IPS DF 6.9 (cell line): ENCODE data around the gene CUTA.
"Not testable (repeated sequence)": the region's sequence is repeated elsewhere in the genome, so short reads cannot be mapped to it uniquely, and the experiment has no call there.

Experiments
- DNase-seq: peaks from one replicate; pipeline ENCODE4 v3.0.0-alpha.2; 2013; ENCODE audit warnings: low read depth, low spot score
- H3K27ac ChIP-seq: one replicate; pipeline ENCODE4 v1.5.1; 2013; ENCODE audit warnings: low read length, control low read depth
- H3K27me3 ChIP-seq: 2 replicates; pipeline ENCODE4 v1.6.1; 2013; ENCODE audit warnings: mild to moderate bottlenecking, low read length; ENCODE audit not compliant: control insufficient read depth, insufficient read depth
- H3K36me3 ChIP-seq: 2 replicates; pipeline ENCODE4 v1.6.1; 2013; ENCODE audit warnings: low read length; ENCODE audit not compliant: control insufficient read depth, insufficient read depth
- H3K4me1 ChIP-seq: 2 replicates; pipeline ENCODE4 v1.6.1; 2013; ENCODE audit warnings: low read length; ENCODE audit not compliant: control insufficient read depth, insufficient read depth
- H3K4me3 ChIP-seq: 2 replicates; pipeline ENCODE4 v1.5.1; 2013; ENCODE audit warnings: mild to moderate bottlenecking, low read length
- H3K9me3 ChIP-seq: 2 replicates; pipeline ENCODE4 v1.6.1; 2013; ENCODE audit warnings: low read length, inconsistent platforms; ENCODE audit not compliant: control insufficient read depth, insufficient read depth
- WGBS: extraction: QIAGEN DNeasy Blood & Tissue Kit; methylation state at CpG from one replicate; pipeline ENCODE4 v1.1.7; 2013; ENCODE audit warnings: mixed read lengths, missing lambda C conversion rate; ENCODE audit not compliant: insufficient read length, insufficient coverage; 5-methylcytosine and 5-hydroxymethylcytosine counted together

The CUTA gene

DNA sequence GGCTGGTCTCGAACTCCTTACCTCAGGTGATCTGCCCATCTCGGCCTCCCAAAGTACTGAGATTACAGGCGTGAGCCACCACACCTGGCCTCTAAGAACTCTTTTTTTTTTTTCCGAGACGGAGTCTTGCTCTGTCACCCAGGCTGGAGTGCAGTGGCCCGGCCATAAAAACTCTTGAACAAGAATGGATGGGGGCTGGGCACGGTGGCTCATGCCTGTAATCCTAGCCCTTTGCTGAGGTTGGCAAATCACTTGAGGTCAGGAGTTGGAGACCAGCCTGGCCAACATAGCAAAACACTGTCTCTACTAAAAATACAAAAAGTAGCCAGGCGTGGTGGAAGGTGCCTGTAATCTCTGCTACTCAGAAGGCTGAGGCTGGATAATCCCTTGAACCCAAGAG lies 46.0 kb downstream of the CUTA start:
- H3K36me3 ChIP-seq, DNase-seq, H3K9me3 ChIP-seq, H3K27me3 ChIP-seq, H3K4me1 ChIP-seq, H3K27ac ChIP-seq, H3K4me3 ChIP-seq: not testable (repeated sequence)
- no CpG with 5 or more reads among the region's 8 CpGs for WGBS

DNA sequence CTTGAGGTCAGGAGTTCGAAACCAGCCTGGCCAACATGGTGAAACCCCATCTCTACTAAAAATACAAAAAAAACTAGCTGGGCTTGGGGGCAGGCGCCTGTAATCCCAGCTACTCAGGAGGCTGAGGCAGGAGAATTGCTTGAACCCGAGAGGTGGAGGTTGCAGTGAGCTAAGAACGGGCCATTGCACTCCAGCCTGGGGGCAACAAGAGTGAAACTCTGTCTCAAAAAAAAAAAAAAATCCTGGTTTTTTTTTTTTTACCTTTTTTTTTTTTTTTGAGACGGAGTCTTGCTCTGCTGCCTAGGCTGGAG lies 50.2 kb downstream of the CUTA start:
- not testable (repeated sequence) for H3K9me3 ChIP-seq, DNase-seq, H3K4me3 ChIP-seq, H3K36me3 ChIP-seq, H3K27me3 ChIP-seq, H3K27ac ChIP-seq, H3K4me1 ChIP-seq
- no CpG with 5 or more reads among the region's 5 CpGs for WGBS

DNA sequence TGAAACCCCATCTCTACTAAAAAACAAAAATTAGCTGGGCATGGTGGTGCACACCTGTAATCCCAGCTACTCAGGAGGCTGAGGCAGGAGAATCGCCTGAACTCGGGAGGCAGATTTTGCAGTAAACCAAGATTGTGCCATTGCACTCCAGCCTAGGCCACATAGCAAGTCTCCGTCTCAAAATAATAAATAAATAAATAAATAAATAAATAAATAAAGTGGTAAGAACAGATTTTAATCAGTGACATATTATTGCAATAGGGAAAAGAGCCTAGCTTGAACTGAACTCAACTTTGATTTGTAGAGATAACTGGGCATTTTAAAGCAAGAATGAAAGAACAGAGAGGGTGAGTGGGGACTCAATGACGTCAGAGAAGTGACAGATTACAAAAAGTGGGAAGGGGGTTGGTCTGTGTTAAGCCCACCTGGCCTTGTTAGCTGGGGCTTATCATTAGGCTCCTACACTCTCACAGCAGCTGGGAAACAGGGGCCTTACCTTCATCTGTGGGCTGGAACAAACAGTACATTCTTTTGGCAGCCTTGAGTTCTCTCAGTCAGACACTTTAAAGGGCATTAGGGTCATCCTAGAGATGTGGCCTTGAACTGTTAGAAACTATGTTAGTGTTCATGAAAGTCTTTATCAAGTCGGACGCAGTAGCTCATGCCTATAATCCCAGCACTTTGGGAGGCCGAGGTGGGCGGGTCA lies 50.7 kb downstream of the CUTA start:
- no CpG with 5 or more reads among the region's 8 CpGs for WGBS
- Histone ChIP-seq H3K9me3 (no peaks in the 10 kb centered on the region), H3K4me1 (no peaks in the 10 kb centered on the region), H3K27ac (no peak overlapping the region), H3K36me3 (no peaks in the 10 kb centered on the region), H3K27me3 (no peaks in the 10 kb centered on the region), H3K4me3 (no peak overlapping the region)
- no peak for DNase-seq
